Measurements from ENCODE around the gene CYP2W1. TPM values are rescaled to one million over a fixed set of nuclear protein-coding genes. Genes with fewer than 3 reads are reported as not detected.
"Not testable (repeated sequence)": the region's sequence is repeated elsewhere in the genome, so short reads cannot be mapped to it uniquely, and the experiment has no call there.

Gene CYP2W1
- total RNA-seq, 1 experiment from 2014 or later, result not detected

- peak; percentile 88 for DNase-seq (ENCODE audit: low spot score)
Observed at GRCh38 chr7:1028044-1028770, 45.2 kb downstream of the CYP2W1 start.

GRCh38 chr7:1028775-1029636 is 46.0 kb downstream of the CYP2W1 start:
- peak; percentile 96 for DNase-seq (ENCODE audit: low spot score)

DNA sequence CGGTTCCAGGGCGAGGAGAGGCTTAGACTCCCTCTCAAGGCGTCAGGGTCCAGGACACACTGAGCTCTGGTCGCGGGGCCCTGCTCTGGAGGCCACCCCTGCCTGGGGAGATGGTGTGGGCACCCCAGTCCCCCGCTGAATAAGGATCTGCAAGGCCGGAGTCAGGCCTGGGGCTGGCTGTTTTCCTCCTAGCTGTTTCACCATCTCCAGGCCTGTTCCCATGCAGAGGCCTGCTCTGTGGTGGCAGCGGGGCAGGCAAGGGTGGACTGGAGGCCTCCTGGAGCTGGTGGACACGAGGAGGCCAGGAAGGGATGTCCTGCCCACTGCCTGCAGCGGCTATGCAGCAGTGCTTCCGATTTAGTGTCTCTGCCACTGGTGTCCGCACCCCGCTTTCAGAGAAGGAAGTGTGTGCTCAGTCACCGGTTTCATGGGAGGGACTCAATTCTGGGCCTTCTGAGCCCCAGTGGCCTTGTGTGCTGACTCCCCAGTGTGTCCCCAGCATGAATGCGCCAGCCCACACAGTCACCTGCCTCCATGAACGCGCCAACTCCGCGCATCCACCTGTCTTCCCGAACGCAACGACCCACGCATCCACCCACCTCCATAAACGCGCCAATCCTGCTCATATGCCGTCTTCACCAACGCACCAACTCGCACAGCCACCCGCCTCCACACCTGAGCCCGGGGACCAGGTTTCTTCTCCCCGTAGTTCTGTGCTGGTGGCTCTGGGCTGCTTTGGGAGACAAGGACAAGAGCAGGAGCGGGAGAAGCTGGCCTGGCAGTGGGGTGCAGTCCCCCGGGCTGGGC is 46.9 kb downstream of the CYP2W1 start:
- no peak for DNase-seq (ENCODE audit: low spot score)

GRCh38 chr7:1030444-1031070 is 47.6 kb downstream of the CYP2W1 start:
- DNase-seq (ENCODE audit: low spot score), result no peak

DNA sequence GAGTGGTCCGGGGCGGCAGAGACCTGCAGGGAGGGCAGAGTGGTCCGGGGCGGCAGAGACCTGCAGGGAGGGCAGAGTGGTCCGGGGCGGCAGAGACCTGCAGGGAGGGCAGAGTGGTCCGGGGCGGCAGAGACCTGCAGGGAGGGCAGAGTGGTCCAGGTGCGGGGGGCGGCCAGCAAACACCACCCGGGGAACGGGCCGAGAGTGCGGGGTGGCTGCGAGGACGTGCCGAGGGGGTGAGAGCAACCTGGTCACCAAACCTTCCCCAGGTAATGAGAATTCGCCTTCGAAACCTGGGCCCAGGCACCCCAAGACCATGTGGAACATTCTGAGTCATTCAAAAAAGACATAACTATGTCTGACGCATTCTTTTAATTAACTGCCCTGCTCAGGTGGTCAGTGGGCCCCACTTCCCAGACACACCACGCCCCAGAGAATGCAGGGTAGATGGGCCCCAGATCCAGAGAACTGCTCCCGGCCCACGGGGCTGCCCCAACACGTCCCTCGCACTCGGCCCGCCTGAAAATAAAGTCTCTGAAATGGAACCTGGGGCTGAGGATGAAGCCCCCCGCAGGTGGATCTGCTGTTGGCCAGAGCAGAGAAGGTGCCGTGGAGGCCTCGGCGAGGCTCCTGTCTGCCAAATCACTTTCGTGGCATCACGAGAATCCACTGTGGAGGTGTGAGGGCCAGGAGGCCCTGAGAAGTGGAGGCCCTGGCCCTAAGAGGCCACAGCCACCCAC is 48.9 kb downstream of the CYP2W1 start:
- DNase-seq (ENCODE audit: low spot score), result no peak

DNA sequence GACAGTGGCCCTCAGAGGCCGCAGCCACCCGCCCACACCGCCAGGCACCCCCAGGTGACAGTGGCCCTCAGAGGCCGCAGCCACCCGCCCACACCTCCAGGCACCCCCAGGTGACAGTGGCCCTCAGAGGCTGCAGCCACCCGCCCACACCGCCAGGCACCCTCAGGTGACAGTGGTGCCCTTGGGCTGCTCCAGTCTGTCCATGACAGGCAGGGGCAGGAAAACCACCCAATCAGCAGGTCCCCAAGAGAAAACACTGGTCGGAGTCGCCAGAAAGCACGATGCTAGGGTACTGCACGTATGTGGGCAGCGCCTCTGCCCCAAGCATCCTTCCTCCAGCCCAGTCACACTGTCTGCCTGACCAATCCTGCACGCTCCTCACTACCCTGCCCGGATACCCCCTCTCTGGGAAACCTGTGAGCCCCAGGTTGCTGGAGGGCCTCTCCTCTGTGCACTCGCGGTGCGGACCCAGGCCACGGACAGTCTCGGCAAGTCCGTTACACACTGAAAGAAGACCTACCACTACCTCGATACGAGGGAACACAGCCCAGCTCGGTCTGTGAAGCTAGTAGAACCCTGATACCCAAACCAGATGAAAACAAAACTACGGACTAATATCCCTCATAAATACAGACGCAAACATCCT is 49.7 kb downstream of the CYP2W1 start:
- no peak for DNase-seq (ENCODE audit: low spot score)

DNA sequence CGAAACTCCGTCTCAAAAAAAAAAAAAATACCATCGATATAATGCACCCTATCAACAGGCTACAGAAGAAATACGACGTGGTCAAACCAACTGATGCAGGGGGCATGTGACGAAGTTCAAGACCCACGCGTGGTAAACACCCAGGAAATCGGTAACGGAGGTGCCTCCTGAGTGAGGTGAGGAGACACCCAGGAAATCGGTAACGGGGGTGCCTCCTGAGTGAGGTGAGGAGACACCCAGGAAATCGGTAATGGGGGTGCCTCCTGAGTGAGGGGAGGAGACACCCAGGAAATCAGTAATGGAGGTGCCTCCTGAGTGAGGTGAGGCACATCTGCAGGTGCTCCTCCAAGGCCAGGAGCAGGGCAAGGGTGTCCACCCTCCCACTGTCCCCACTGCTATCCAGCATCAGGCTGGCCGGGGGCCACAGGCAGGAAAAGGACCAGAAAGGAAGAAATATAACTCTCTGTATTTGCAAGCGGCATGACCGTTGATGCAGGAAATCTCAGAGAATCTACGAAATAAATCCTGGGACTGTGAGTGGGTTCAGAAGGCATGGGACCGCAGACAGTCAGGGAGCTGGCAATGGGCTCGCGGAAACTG is 50.7 kb downstream of the CYP2W1 start:
- no peak for DNase-seq (ENCODE audit: low spot score)

- DNase-seq (ENCODE audit: low spot score), result not testable (repeated sequence)
Observed at GRCh38 chr7:1034769-1035168, 51.8 kb downstream of the CYP2W1 start.

- not testable (repeated sequence) for DNase-seq (ENCODE audit: low spot score)
Observed at GRCh38 chr7:1036164-1036928, 53.4 kb downstream of the CYP2W1 start.

Other genes with a start within 250 kb of the CYP2W1 start
- 103 and 123 TPM in 2 replicates for gene SUN1, start 150.7 kb upstream of the CYP2W1 start, total RNA-seq (2014; rRNA removed; shearing (Covaris generic))
- gene GET4, start 106.6 kb upstream of the CYP2W1 start, total RNA-seq (2014; rRNA removed; shearing (Covaris generic)), result 55.3 and 56.3 TPM in 2 replicates
- 33.3 and 46.8 TPM in 2 replicates for gene ADAP1, start 28.5 kb upstream of the CYP2W1 start, total RNA-seq (2014; rRNA removed; shearing (Covaris generic))
- 5.2 and 8.8 TPM in 2 replicates for gene COX19, start 7.6 kb upstream of the CYP2W1 start, total RNA-seq (2014; rRNA removed; shearing (Covaris generic))
- gene GPR146, start 61.4 kb downstream of the CYP2W1 start, total RNA-seq (2014; rRNA removed; shearing (Covaris generic)), result 1.1 and 1.6 TPM in 2 replicates
- 7.3 and 12.1 TPM in 2 replicates for gene GPER1, start 104.9 kb downstream of the CYP2W1 start, total RNA-seq (2014; rRNA removed; shearing (Covaris generic))
- gene ZFAND2A, start 177.0 kb downstream of the CYP2W1 start, total RNA-seq (2014; rRNA removed; shearing (Covaris generic)), result 57.3 and 70.3 TPM in 2 replicates
- gene UNCX, start 249.7 kb downstream of the CYP2W1 start, total RNA-seq (2014; rRNA removed; shearing (Covaris generic)), result not detected in 2 replicates